ENCODE results near the gene INHBA. TPM values are rescaled to one million over a fixed set of nuclear protein-coding genes. Genes with fewer than 3 reads are reported as not detected.

Gene INHBA
- total RNA-seq, 4 donors from 2014 or later, result 5.4 to 19.7 (median 10.6) TPM

DNA sequence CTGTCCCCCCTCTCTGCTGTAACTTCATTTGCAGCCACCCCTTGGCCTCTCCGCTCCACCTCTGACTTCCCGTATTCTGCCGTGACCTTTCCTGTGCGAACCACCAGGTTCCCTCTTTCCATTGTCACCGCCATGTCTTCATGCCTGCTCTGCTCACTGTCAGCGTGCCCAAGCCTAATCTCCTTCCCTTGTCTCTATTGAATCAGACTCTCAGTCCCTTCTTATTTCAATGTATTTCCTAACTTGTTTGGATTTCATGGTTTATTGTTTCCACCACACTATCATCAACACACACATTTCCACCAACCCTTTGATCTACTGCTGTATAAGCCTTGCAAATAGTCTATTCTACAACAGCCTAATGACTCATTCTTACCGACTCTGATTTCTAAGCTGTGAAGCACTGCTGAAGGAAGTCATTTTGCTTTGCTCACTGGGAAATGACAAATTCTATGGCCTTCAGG, 30.0 kb upstream of the INHBA start:
- TF ChIP-seq EP300 (IDR thresholded peaks at IDR 0.05) (no peak), POLR2A (IDR thresholded peaks at IDR 0.05) (no peak)
- TF ChIP-seq, protein P1, sequence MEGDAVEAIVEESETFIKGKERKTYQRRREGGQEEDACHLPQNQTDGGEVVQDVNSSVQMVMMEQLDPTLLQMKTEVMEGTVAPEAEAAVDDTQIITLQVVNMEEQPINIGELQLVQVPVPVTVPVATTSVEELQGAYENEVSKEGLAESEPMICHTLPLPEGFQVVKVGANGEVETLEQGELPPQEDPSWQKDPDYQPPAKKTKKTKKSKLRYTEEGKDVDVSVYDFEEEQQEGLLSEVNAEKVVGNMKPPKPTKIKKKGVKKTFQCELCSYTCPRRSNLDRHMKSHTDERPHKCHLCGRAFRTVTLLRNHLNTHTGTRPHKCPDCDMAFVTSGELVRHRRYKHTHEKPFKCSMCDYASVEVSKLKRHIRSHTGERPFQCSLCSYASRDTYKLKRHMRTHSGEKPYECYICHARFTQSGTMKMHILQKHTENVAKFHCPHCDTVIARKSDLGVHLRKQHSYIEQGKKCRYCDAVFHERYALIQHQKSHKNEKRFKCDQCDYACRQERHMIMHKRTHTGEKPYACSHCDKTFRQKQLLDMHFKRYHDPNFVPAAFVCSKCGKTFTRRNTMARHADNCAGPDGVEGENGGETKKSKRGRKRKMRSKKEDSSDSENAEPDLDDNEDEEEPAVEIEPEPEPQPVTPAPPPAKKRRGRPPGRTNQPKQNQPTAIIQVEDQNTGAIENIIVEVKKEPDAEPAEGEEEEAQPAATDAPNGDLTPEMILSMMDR (IDR thresholded peaks at IDR 0.05), result no peak
- 65 to 78% methylated on average over 7 of the region's 7 CpGs for WGBS, 2 donors
- DNase-seq (ENCODE audit: low spot score in 2 of 2), result no peak
- Histone ChIP-seq H3K27me3 (no peaks in the 10 kb centered on the region), H3K4me3 (no peak overlapping the region), H3K36me3 (no peaks in the 10 kb centered on the region), H3K4me1 (peaks cover 0 to 3% (median 0%) of the 10 kb centered on the region in 4 donors), H3K9me3 (no peaks in the 10 kb centered on the region), H3K27ac (no peak overlapping the region)

DNA sequence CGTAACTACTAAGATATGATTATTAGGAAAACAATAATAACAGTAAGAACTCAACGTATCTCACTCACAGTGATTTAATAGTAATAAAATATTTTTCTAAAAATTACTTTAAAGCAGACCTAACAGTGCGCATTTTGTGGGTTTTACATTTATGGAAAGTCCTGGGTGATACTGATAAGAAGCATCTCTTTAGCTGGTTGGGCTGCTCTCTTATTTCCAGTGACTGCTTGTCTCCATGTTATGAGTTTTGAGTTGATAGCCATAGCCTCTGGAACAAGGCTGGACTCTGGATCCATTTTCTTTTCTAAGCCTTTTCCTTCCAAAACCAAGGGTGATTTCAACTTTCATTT, 29.5 kb upstream of the INHBA start:
- Histone ChIP-seq H3K4me3 (no peak overlapping the region), H3K9me3 (no peaks in the 10 kb centered on the region), H3K27ac (no peak overlapping the region), H3K4me1 (peaks cover 0 to 3% (median 0%) of the 10 kb centered on the region in 4 donors), H3K36me3 (no peaks in the 10 kb centered on the region), H3K27me3 (no peaks in the 10 kb centered on the region)
- DNase-seq (ENCODE audit: low spot score in 2 of 2), result no peak
- no peak for TF ChIP-seq EP300 (IDR thresholded peaks at IDR 0.05)
- TF ChIP-seq, protein P1 (IDR thresholded peaks at IDR 0.05), result no peak
- no peak for TF ChIP-seq POLR2A (IDR thresholded peaks at IDR 0.05)
- 45 to 49% methylated on average over 3 of the region's 3 CpGs for WGBS, 2 donors

DNA sequence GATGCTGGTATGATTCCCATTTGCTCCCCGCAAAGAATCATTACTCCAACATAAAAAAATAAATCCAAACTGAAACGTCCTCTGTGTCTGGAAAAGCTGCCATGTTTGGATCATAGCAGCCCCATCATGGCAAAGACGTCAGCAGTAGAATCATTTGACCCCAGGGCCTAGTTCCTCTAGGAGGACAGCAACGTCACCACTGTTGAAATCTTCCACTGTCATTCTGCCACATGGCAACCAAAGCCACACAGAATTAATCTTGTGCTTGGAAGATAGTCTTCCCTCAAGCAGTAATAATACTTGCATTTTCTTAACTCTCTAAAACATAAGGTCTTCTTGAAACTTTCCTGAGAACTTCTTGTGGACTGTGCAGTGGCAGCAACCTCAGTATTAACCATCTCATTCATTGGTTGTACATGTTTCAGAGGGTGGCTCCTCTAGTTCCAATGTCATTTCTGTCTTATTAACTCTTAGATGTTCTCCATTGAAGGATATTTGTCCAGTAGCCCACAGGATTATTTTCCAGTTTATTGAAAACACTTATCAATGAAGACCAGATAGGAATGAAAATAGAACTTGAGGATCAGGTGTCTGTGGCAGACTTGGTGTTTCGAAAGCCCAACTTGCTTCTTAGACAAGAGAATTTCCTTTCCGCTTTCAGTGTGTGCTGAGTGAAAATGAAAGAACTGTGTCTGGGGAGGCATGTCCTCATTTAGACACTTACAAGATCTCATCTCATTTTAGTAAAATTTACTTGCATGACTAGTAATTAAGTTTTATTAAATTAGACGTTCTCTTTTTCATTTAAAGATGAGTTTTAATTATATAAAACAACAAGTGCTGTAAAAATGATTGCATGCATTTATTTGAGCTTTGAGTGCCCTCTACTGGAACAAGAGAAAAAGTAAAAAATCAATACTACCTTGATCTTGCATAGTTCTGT, 28.9 kb upstream of the INHBA start:
- TF ChIP-seq, protein P1 (IDR thresholded peaks at IDR 0.05), result peak in 3 of 5 experiments; percentile 34 to 43 (median 35)
- no peak for TF ChIP-seq POLR2A (IDR thresholded peaks at IDR 0.05)
- Histone ChIP-seq H3K4me1 (peaks cover 0 to 3% (median 0%) of the 10 kb centered on the region in 4 donors), H3K27me3 (no peaks in the 10 kb centered on the region), H3K27ac (no peak overlapping the region), H3K36me3 (no peaks in the 10 kb centered on the region), H3K4me3 (no peak overlapping the region), H3K9me3 (no peaks in the 10 kb centered on the region)
- 56 to 59% methylated on average over 7 of the region's 7 CpGs for WGBS, 2 donors
- DNase-seq (ENCODE audit: low spot score in 2 of 2), result no peak

DNA sequence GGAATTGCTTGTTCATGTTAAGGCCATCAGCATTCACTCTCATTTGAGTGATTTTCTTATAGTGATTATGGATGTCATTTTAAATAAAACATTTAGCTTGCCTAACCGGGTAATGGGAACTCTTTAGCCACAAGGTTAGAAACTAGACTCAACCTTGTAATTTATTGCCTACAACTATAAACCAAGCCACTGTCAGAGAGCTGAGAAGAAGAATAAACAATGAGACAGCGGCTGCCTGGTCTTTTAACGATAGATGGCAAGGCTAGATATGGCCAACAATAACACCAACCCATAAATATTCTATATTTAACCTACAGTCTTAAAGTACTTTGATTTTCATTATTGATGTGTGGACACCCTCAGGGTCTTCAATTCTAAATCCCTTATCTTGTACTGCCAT, 27.8 kb upstream of the INHBA start:
- no peaks in the 10 kb centered on the region for H3K27me3 ChIP-seq
- 37 to 49% methylated on average over 3 of the region's 3 CpGs for WGBS, 2 donors
- H3K27ac ChIP-seq, result no peak overlapping the region
- TF ChIP-seq EP300 (IDR thresholded peaks at IDR 0.05), result no peak
- TF ChIP-seq POLR2A (IDR thresholded peaks at IDR 0.05), result no peak
- TF ChIP-seq, protein P1 (IDR thresholded peaks at IDR 0.05), result no peak
- no peaks in the 10 kb centered on the region for H3K9me3 ChIP-seq
- H3K4me1 ChIP-seq, result peaks cover 0 to 8% (median 0%) of the 10 kb centered on the region in 4 donors
- no peak for DNase-seq (ENCODE audit: low spot score in 2 of 2)
- H3K4me3 ChIP-seq, result no peak overlapping the region
- no peaks in the 10 kb centered on the region for H3K36me3 ChIP-seq

DNA sequence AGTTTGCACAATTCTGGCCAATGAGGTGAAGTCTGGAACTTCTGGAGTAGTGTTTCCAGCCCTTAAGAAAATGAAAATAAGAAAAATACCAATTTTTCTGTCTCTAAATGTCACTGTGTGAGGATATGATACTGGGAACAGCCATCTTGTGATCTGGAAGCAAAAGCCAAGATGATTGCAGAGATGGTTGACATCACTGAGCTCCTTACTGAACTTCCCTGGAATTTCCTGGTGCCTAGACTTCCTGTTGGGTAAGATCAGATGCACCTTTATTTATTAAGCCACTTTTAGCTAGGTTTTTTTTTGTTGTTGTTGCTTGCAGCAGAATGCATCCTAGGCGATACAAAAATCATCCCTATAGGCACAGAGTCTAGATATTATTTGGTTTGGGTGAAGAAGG, 27.3 kb upstream of the INHBA start:
- TF ChIP-seq EP300 (IDR thresholded peaks at IDR 0.05), result no peak
- TF ChIP-seq, protein P1 (IDR thresholded peaks at IDR 0.05), result no peak
- no peak for TF ChIP-seq POLR2A (IDR thresholded peaks at IDR 0.05)
- H3K27ac ChIP-seq, result no peak overlapping the region
- no peaks in the 10 kb centered on the region for H3K27me3 ChIP-seq
- no peaks in the 10 kb centered on the region for H3K36me3 ChIP-seq
- WGBS, 2 donors, result 97 to 100% methylated on average over 1 of the region's 1 CpG
- H3K4me1 ChIP-seq, result peaks cover 0 to 8% (median 0%) of the 10 kb centered on the region in 4 donors
- no peak overlapping the region for H3K4me3 ChIP-seq
- no peak for DNase-seq (ENCODE audit: low spot score in 2 of 2)
- H3K9me3 ChIP-seq, result no peaks in the 10 kb centered on the region

Data from tibial nerve (tissue), 4 donors.